ENCODE results near the gene SRRM4. TPM values are rescaled to one million over a fixed set of nuclear protein-coding genes. Genes with fewer than 3 reads are reported as not detected.

Gene SRRM4
- total and polyA plus RNA-seq, 3 donors from 2014 or later = 0.37 to 1.4 (median 0.79) TPM

DNA sequence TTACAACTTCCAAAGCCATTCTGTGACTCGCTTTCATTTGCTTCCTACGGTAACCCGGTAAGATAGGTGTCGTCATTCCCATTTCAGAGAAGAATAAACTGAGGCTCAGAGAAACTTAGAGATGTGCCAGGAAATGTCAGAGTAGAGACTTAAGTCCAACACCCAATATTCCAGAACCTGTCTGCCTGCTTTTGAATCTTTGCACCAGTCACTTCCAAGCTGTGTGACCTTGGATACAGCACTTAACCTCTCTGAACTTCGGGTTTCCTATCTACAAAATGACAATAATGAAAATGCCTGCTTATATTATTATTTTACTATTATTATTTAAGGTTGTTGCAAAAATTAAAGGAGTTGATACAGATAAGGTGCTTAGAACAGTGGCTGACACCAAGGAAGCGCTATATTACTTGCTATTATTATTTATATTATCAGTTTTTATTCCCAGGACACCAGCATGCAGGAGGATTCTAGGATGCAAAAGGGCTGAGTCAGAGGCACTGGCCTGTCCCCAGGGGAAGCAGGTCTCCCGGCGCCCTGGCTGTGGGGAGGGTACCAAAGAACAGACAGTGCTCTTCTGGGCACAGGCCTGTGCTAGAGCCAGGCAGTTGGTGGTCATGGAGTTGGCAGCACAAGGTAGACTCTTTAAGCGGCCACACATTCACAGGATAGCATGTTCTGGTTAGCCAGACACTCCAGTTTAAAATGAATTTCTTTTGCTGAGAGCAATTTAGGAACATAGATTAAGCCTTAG, 202.8 kb downstream of the SRRM4 start:
- WGBS, 2 donors = 70 to 77% methylated on average over 9 of the region's 9 CpGs
- H3K4me3 ChIP-seq = no peak overlapping the region
- no peaks in the 10 kb centered on the region for H3K36me3 ChIP-seq (ENCODE audit: low read depth, missing control alignments)
- H3K9me3 ChIP-seq = no peaks in the 10 kb centered on the region
- peak; percentile 35 for DNase-seq
- peak overlapping the region in 1 of 2 donors; percentile 69 for H3K27ac ChIP-seq
- TF ChIP-seq, protein P1, sequence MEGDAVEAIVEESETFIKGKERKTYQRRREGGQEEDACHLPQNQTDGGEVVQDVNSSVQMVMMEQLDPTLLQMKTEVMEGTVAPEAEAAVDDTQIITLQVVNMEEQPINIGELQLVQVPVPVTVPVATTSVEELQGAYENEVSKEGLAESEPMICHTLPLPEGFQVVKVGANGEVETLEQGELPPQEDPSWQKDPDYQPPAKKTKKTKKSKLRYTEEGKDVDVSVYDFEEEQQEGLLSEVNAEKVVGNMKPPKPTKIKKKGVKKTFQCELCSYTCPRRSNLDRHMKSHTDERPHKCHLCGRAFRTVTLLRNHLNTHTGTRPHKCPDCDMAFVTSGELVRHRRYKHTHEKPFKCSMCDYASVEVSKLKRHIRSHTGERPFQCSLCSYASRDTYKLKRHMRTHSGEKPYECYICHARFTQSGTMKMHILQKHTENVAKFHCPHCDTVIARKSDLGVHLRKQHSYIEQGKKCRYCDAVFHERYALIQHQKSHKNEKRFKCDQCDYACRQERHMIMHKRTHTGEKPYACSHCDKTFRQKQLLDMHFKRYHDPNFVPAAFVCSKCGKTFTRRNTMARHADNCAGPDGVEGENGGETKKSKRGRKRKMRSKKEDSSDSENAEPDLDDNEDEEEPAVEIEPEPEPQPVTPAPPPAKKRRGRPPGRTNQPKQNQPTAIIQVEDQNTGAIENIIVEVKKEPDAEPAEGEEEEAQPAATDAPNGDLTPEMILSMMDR (IDR thresholded peaks at IDR 0.05) = no peak
- TF ChIP-seq POLR2A (IDR thresholded peaks at IDR 0.05) = no peak
- intact Hi-C loops (cut with DNase I; ENCODE audit: low total_unique reads) = no loop called here
- H3K4me1 ChIP-seq = peaks cover 23% of the 10 kb centered on the region
- no peaks in the 10 kb centered on the region for H3K27me3 ChIP-seq

DNA sequence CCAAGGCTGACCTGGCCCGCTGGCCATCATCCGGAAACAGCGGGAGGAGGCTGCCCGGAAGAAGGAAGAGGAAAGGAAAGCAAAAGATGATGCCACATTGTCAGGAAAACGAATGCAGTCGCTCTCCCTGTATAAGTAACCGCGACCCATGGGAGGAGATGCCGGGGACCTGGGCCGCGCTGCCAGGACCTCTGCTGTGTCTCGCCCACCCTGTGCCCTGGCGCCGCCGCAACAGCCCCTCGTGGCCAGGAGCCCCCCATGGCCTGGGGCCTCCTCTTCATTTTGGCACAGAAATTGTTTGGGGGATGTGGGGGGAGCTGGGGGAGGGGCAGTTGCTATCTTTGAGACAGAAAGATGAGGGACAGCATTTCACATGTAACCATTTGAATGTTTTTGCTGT, 213.9 kb downstream of the SRRM4 start:
- no peaks in the 10 kb centered on the region for H3K36me3 ChIP-seq (ENCODE audit: low read depth, missing control alignments)
- WGBS, 2 donors = 75 to 87% methylated on average over 16 of the region's 16 CpGs
- DNase-seq = no peak
- intact Hi-C loops (cut with DNase I; ENCODE audit: low total_unique reads) = no loop called here
- H3K27ac ChIP-seq = no peak overlapping the region
- TF ChIP-seq POLR2A (IDR thresholded peaks at IDR 0.05) = no peak
- TF ChIP-seq, protein P1 (IDR thresholded peaks at IDR 0.05) = no peak
- H3K4me3 ChIP-seq = no peak overlapping the region
- H3K9me3 ChIP-seq = no peaks in the 10 kb centered on the region
- H3K27me3 ChIP-seq = no peaks in the 10 kb centered on the region
- H3K4me1 ChIP-seq = no peaks in the 10 kb centered on the region

DNA sequence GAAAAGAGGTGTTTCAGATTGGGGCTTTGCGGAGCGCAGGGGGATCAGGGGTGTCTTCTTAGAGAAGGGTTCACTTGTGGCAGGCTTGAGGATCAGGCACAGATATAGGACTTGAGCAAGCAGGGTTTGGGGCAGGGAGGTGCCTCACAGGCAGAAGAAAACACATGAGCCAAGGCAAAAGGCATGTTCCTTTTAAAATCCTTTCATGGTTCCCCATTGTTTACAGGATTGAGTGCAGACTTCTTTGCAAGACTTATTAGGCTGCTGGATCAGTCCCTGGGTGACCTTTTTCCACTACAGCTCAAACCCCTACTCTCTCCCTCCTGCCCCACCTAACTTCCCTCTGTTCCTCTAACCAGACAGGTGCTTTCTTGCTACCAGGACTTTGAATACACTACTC, 217.1 kb downstream of the SRRM4 start:
- intact Hi-C loops (cut with DNase I; ENCODE audit: low total_unique reads) = no loop called here
- no peaks in the 10 kb centered on the region for H3K9me3 ChIP-seq
- H3K27ac ChIP-seq = no peak overlapping the region
- DNase-seq = no peak
- H3K27me3 ChIP-seq = no peaks in the 10 kb centered on the region
- no peak for TF ChIP-seq POLR2A (IDR thresholded peaks at IDR 0.05)
- TF ChIP-seq, protein P1 (IDR thresholded peaks at IDR 0.05) = no peak
- WGBS, 2 donors = 92 to 96% methylated on average over 2 of the region's 2 CpGs
- H3K4me3 ChIP-seq = no peak overlapping the region
- no peaks in the 10 kb centered on the region for H3K36me3 ChIP-seq (ENCODE audit: low read depth, missing control alignments)
- H3K4me1 ChIP-seq = no peaks in the 10 kb centered on the region

DNA sequence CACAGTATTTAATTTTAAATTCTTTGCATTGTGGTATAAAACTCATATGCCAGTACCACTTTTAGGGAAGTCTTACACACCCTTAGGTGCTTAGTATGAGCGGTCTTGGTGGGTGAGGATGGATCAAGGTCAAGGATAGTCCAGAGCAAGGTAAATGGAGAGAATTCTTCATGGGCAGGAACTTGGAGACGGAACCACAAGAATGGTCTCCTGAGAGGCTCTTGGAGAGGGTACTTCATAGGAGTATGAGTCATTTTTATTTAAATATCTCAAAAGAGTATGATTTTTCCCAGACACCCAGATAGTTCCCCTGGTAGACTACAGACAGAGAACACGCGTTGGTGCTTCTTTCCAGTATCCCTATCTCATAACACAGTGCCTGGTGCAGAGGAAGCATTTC, 219.3 kb downstream of the SRRM4 start:
- WGBS, 2 donors = 91 to 92% methylated on average over 4 of the region's 4 CpGs
- H3K27me3 ChIP-seq = no peaks in the 10 kb centered on the region
- TF ChIP-seq, protein P1 (IDR thresholded peaks at IDR 0.05) = no peak
- no peak for DNase-seq
- no peaks in the 10 kb centered on the region for H3K9me3 ChIP-seq
- H3K4me3 ChIP-seq = no peak overlapping the region
- H3K36me3 ChIP-seq (ENCODE audit: low read depth, missing control alignments) = no peaks in the 10 kb centered on the region
- H3K4me1 ChIP-seq = no peaks in the 10 kb centered on the region
- no peak overlapping the region for H3K27ac ChIP-seq
- intact Hi-C loops (cut with DNase I; ENCODE audit: low total_unique reads) = no loop called here

All from testis (tissue), 3 donors.